GM18508 (cell line): ENCODE data around the gene LY86.

Source experiments
- ATAC-seq: cut with Tn5 transposase; IDR thresholded peaks from one replicate; pipeline ENCODE4 v1.9.1; 2021; ENCODE audit warnings: moderate number of reproducible peaks; ENCODE audit not compliant: insufficient read depth, unreplicated experiment

LY86 gene

GRCh38 chr6:6696867-6697531 is 108.5 kb downstream of the LY86 start:
- no peak for ATAC-seq

- ATAC-seq: no peak
These were observed 109.1 kb downstream of the LY86 start for GRCh38 chr6:6697620-6698019.

GRCh38 chr6:6699741-6700367 is 111.3 kb downstream of the LY86 start:
- no peak for ATAC-seq

DNA sequence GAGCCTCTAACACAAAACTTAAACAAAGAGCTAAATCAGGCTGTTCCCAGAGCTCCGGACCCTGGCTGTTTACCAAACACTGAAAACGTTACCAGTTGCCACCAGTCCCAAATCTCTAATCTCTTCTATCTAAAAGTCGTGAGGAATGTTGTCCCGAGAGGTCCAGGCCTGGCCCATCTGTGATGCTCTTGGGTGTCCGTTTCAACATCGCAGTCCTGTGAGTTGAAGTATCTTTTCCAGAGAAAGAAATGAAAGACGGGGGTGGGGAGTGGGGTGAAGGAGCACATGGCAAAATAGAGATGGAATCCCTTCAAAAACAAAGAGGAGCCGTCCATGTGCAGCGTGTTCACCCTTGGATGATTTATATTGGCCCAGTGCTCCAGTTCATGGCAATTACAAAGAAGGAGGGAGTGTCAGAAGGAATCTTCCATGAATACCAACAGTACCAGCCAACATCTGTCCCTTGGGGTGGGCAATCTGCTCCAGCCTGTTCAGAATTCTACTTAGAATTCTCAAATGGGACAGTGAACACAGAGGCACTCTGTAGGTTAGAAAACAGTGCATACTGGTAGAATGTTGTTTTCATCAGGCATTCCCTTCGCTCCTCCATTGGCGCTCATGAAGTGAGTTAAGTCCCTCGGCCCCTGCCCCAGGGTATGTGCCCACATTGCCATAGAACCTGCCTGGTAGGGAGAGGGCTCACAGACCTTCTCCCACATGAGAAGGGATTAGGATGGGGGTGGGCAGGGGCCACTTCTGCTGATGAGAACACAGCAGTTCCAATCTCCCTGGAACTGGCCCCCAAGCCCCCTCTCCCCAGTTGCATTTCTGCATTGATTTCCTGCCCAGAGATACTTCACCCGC is 112.1 kb downstream of the LY86 start:
- no peak for ATAC-seq

- ATAC-seq: no peak
These were observed 113.3 kb downstream of the LY86 start for GRCh38 chr6:6701864-6702263.

GRCh38 chr6:6703699-6704098 is 115.2 kb downstream of the LY86 start:
- ATAC-seq: no peak
